ENCODE data around the gene ALKBH7. TPM values are rescaled to one million over a fixed set of nuclear protein-coding genes. Genes with fewer than 3 reads are reported as not detected.

Gene ALKBH7
- total RNA-seq, 1 experiment from 2014 or later, result 70.0 TPM

DNA sequence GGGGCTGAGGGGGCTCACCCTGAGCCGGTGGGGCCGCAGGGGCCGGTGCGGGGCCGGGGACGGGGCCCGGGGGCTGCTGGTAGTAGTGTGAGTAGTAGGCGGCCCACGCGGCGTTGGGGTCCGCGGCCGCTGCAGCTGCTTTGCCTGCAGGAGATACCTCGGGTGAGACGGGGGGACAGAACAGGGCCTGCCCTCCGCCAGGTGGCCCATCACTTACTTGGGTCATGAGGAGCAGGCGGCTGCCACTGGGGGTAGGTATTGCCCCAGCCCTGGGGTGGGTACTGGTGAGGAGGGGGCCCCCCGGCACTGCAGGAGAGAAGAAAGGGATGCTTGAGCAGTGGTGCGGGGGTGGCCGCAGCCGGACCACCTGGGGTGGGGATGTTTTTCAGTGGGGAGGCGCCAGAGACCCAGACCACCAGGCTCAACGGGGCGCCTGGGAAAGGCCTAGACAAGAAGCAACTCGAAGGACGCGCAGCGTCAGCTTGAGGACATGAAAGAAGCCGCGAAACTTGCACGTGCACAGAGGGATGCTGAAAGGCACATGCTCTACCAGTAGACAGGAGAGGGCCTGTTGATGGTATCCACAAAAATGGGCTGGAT is 43.1 kb downstream of the ALKBH7 start:
- no peaks in the 10 kb centered on the region for H3K9me3 ChIP-seq
- Mint-ChIP-seq H3K9me3 (ENCODE audit: unreplicated experiment) (no peaks in the 10 kb centered on the region), H3K4me1 (ENCODE audit: low read depth, unreplicated experiment) (peaks cover 5% of the 10 kb centered on the region), H3K27ac (ENCODE audit: unreplicated experiment) (no peak overlapping the region), H3K27me3 (ENCODE audit: insufficient read depth, unreplicated experiment) (no peaks in the 10 kb centered on the region), H3K4me3 (ENCODE audit: unreplicated experiment) (no peak overlapping the region), H3K36me3 (ENCODE audit: insufficient read depth, unreplicated experiment) (peaks cover 86% of the 10 kb centered on the region)
- TF ChIP-seq, protein P1, sequence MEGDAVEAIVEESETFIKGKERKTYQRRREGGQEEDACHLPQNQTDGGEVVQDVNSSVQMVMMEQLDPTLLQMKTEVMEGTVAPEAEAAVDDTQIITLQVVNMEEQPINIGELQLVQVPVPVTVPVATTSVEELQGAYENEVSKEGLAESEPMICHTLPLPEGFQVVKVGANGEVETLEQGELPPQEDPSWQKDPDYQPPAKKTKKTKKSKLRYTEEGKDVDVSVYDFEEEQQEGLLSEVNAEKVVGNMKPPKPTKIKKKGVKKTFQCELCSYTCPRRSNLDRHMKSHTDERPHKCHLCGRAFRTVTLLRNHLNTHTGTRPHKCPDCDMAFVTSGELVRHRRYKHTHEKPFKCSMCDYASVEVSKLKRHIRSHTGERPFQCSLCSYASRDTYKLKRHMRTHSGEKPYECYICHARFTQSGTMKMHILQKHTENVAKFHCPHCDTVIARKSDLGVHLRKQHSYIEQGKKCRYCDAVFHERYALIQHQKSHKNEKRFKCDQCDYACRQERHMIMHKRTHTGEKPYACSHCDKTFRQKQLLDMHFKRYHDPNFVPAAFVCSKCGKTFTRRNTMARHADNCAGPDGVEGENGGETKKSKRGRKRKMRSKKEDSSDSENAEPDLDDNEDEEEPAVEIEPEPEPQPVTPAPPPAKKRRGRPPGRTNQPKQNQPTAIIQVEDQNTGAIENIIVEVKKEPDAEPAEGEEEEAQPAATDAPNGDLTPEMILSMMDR (IDR thresholded peaks at IDR 0.05; ENCODE audit: insufficient read depth in 1 of 2, low read depth in 1 of 2, low read length in 1 of 2, severe bottlenecking in 1 of 2, unreplicated experiment in 1 of 2), result no peak
- no peaks in the 10 kb centered on the region for H3K4me1 ChIP-seq
- ChIA-PET CTCF (no interaction called here), POLR2A (no interaction called here)
- DNase-seq, result no peak
- intact Hi-C loops (cut with micrococcal nuclease; ENCODE audit: unreplicated experiment), result no loop called here
- no TSS peak for BruUV-seq (replicated peaks)
- peaks cover 5% of the 10 kb centered on the region for H3K36me3 ChIP-seq (ENCODE audit: control insufficient read depth, insufficient read depth, low read length)
- no peak overlapping the region for H3K4me3 ChIP-seq (ENCODE audit: low read depth, low read length)
- H3K27me3 ChIP-seq (replicated peaks; ENCODE audit: control insufficient read depth, insufficient read depth, low read length), result no peaks in the 10 kb centered on the region

DNA sequence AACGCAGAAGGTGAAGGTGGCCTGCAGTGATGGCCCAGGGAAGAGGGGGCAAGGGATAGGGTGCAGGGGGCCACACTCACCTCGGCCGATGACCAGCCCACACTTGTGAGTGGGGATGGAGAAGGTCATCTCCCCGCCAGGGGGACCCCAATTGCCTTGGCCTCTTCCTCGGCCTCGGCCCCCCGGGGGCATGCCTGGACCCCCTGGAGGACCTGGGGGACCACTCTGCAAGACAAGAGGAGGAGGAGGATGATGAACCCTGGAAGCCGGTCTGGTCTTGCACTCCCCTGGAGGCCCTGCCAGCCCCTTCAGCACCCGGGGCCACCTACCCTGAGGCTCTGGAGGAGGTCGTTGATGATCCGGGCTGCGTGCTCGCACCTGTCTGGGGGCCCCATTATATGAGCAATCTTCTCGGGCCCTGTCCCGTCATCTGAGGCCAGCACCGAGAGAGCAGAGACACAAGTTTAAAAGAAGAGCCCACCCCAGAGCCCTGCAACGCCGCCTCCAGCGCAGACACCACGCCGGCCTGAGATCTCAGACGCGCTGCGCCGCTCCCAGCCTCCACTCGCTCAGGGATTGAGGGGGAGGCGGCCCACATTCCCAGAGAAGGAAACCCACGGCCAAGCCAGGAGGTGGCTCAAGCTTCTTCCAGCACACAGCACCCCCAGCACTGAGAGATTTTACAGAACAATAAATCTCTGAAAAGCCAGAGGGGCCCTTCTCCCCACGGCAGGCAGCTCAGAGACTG is 44.2 kb downstream of the ALKBH7 start:
- no peaks in the 10 kb centered on the region for H3K27me3 Mint-ChIP-seq (ENCODE audit: insufficient read depth, unreplicated experiment)
- ChIA-PET POLR2A (no interaction called here), CTCF (interaction anchor here (1.0 kb wide), 1 partner anchor 100 kb away, joined by 3 read pairs; no protein-coding TSS in a partner anchor)
- H3K27me3 ChIP-seq (replicated peaks; ENCODE audit: control insufficient read depth, insufficient read depth, low read length), result no peaks in the 10 kb centered on the region
- TF ChIP-seq, protein P1 (IDR thresholded peaks at IDR 0.05; ENCODE audit: insufficient read depth in 1 of 2, low read depth in 1 of 2, low read length in 1 of 2, severe bottlenecking in 1 of 2, unreplicated experiment in 1 of 2), result no peak
- no peaks in the 10 kb centered on the region for H3K4me1 ChIP-seq
- H3K36me3 ChIP-seq (ENCODE audit: control insufficient read depth, insufficient read depth, low read length), result peaks cover 7% of the 10 kb centered on the region
- no peak overlapping the region for H3K4me3 ChIP-seq (ENCODE audit: low read depth, low read length)
- no TSS peak for BruUV-seq (replicated peaks)
- H3K4me3 Mint-ChIP-seq (ENCODE audit: unreplicated experiment), result no peak overlapping the region
- H3K4me1 Mint-ChIP-seq (ENCODE audit: low read depth, unreplicated experiment), result peaks cover 5% of the 10 kb centered on the region
- H3K9me3 ChIP-seq, result no peaks in the 10 kb centered on the region
- H3K36me3 Mint-ChIP-seq (ENCODE audit: insufficient read depth, unreplicated experiment), result peaks cover 94% of the 10 kb centered on the region
- H3K9me3 Mint-ChIP-seq (ENCODE audit: unreplicated experiment), result no peaks in the 10 kb centered on the region
- intact Hi-C loops (cut with micrococcal nuclease; ENCODE audit: unreplicated experiment), result no loop called here
- no peak for DNase-seq
- H3K27ac Mint-ChIP-seq (ENCODE audit: unreplicated experiment), result no peak overlapping the region

DNA sequence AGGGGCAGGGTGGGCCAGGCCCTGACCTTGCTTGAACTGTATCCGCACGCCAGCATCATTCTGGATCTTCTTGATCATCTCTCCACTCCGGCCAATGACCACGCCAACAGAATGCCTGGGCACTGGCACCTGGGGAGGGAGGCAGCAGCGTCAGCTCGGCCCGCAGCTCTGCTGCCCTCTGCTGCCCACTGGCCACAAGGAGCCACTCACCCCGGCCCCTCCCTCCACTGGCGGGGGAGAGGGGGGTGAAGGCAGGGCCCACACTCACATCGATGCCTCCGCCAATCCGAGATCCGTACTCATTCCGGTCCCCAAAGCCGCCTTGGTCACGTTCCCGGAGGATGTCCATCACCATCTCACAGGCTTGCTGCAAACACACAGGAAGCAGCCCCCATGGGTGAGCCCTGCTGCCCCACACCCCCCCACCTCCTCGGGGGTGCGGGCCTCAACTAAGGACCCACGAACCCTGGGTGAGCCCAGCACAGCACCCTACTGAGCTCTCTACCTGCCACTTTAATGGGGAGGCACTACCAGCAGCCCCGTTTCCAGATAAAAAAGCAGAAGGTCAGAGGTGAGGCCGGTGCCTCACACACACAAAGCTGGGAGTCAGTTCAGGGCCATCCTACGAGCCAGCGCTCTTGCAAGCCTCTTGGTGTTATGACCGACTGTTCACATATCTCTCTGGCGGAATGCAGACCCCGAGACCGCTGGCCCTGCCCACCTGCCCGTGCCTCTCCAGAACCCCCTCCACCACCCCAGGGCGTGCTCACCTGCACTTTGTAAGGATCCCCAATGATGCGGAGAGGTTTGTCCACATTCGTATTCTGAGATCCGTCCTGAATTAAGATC is 45.3 kb downstream of the ALKBH7 start:
- Mint-ChIP-seq H3K27ac (ENCODE audit: unreplicated experiment) (no peak overlapping the region), H3K4me1 (ENCODE audit: low read depth, unreplicated experiment) (peaks cover 5% of the 10 kb centered on the region), H3K9me3 (ENCODE audit: unreplicated experiment) (no peaks in the 10 kb centered on the region), H3K36me3 (ENCODE audit: insufficient read depth, unreplicated experiment) (peaks cover 94% of the 10 kb centered on the region), H3K27me3 (ENCODE audit: insufficient read depth, unreplicated experiment) (no peaks in the 10 kb centered on the region), H3K4me3 (ENCODE audit: unreplicated experiment) (no peak overlapping the region)
- TF ChIP-seq, protein P1 (IDR thresholded peaks at IDR 0.05; ENCODE audit: insufficient read depth in 1 of 2, low read depth in 1 of 2, low read length in 1 of 2, severe bottlenecking in 1 of 2, unreplicated experiment in 1 of 2), result peak in 1 of 2 experiments; percentile 57
- no peak overlapping the region for H3K4me3 ChIP-seq (ENCODE audit: low read depth, low read length)
- POLR2A ChIA-PET, result no interaction called here
- intact Hi-C loops (cut with micrococcal nuclease; ENCODE audit: unreplicated experiment), result no loop called here
- no TSS peak for BruUV-seq (replicated peaks)
- peaks cover 2% of the 10 kb centered on the region for H3K4me1 ChIP-seq
- H3K9me3 ChIP-seq, result no peaks in the 10 kb centered on the region
- DNase-seq, result peak in 1 of 2 experiments; percentile 59
- no peaks in the 10 kb centered on the region for H3K27me3 ChIP-seq (replicated peaks; ENCODE audit: control insufficient read depth, insufficient read depth, low read length)
- peaks cover 7% of the 10 kb centered on the region for H3K36me3 ChIP-seq (ENCODE audit: control insufficient read depth, insufficient read depth, low read length)
- CTCF ChIA-PET, result interaction anchor here (0.6 to 1.0 kb wide), 2 partner anchors 10 to 98 kb away, joined by 3 to 6 read pairs; no protein-coding TSS in a partner anchor

Data from Caco-2 (cell line).